ENCODE data around the gene ARID1B. TPM values are rescaled to one million over a fixed set of nuclear protein-coding genes. Genes with fewer than 3 reads are reported as not detected.

The ARID1B gene
- total and polyA plus RNA-seq, 2 experiments from 2014 or later: 41.9 to 72.7 TPM

DNA sequence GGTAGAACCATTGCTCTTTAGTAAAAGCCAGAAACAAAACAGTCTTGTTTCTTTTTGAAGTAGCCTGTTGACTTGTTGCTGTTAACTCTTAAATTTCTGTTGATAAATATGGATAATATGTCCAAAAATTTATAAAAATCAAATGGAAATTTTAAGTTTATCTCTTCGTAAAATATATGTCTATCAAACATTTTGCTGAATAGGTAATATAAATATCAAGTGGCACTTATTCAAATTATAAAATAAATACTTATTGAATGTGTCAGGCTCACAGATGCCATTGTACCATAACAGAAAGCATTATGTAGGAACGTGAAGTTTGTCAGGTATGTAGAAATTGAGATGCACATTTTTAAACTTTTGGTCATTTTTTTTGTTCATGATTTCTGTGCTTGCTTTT is 216.5 kb downstream of the ARID1B start:
- TF ChIP-seq, protein P1, sequence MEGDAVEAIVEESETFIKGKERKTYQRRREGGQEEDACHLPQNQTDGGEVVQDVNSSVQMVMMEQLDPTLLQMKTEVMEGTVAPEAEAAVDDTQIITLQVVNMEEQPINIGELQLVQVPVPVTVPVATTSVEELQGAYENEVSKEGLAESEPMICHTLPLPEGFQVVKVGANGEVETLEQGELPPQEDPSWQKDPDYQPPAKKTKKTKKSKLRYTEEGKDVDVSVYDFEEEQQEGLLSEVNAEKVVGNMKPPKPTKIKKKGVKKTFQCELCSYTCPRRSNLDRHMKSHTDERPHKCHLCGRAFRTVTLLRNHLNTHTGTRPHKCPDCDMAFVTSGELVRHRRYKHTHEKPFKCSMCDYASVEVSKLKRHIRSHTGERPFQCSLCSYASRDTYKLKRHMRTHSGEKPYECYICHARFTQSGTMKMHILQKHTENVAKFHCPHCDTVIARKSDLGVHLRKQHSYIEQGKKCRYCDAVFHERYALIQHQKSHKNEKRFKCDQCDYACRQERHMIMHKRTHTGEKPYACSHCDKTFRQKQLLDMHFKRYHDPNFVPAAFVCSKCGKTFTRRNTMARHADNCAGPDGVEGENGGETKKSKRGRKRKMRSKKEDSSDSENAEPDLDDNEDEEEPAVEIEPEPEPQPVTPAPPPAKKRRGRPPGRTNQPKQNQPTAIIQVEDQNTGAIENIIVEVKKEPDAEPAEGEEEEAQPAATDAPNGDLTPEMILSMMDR (IDR thresholded peaks at IDR 0.05; ENCODE audit: low read depth, low read length): no peak
- Histone ChIP-seq H3K4me1 (ENCODE audit: low read depth) (peaks cover 11% of the 10 kb centered on the region), H3K27ac (no peak overlapping the region), H3K27me3 (no peaks in the 10 kb centered on the region), H3K36me3 (no peaks in the 10 kb centered on the region), H3K9me3 (ENCODE audit: low read depth) (no peaks in the 10 kb centered on the region), H3K4me3 (no peak overlapping the region)
- no peak for DNase-seq (ENCODE audit: low read depth in 1 of 2, low spot score in 1 of 2)

DNA sequence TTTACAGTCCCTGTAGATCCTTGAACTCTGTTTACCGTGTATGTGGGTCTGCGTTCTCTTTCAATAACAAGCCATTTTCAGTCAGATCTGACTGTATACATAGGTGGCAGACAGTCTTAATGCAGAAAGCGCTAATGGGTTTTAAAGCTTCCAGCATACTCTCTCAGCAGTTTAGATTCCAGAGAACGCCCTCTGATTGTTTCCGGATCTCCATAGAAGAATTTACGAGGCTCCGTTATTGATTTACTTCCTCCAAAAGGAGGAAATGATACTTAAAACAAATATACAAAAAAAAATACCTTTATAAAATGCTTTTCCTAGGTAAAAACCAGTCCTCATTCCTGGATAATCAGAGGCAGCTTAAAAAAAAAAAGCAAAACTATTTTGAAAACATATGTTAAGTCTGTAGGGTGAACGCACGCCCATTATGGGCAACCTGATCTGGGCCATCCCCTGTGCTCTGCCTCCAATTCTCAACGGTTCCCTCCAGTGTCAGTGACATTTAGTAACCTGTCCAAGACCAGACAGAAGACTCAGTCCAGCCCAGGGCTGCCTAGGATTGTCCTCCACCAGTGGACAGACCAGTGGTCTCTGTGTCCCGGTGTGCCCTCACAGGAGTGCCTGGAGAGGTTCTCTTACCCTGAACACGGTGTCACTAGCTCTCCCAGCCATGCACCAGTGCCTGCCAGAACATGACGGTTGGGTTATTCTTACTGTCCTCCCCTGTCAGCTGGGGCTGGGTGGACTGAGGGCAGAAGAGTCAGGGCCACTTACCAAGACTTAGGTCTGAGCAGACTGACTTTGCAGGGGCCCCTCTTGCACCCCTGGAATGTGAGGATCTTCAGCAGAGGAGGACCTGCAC is 217.3 kb downstream of the ARID1B start:
- no peak overlapping the region for H3K4me3 ChIP-seq
- H3K27ac ChIP-seq: no peak overlapping the region
- no peaks in the 10 kb centered on the region for H3K9me3 ChIP-seq (ENCODE audit: low read depth)
- TF ChIP-seq, protein P1 (IDR thresholded peaks at IDR 0.05; ENCODE audit: low read depth, low read length): no peak
- DNase-seq (ENCODE audit: low read depth in 1 of 2, low spot score in 1 of 2): no peak
- H3K36me3 ChIP-seq: no peaks in the 10 kb centered on the region
- H3K27me3 ChIP-seq: no peaks in the 10 kb centered on the region
- peaks cover 11% of the 10 kb centered on the region for H3K4me1 ChIP-seq (ENCODE audit: low read depth)

DNA sequence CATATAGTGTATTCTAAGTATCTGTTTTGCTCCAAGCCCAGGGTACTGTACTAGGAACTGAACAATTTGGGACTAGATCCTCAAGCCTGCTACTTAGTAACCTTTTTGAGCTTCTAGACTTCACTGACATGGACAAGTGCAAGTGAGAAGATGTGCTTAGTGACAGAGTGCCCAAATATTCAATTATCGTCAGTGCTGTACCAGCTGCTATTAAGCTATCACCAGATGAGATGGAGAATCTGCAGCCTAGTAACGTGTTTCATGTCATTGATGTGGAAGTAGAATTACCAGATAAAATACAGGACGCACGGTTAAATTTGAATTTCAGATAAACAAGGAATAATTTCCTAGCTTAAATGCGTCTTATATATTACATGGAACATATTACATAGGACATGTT is 218.3 kb downstream of the ARID1B start:
- H3K9me3 ChIP-seq (ENCODE audit: low read depth): no peaks in the 10 kb centered on the region
- no peaks in the 10 kb centered on the region for H3K27me3 ChIP-seq
- H3K4me3 ChIP-seq: no peak overlapping the region
- H3K4me1 ChIP-seq (ENCODE audit: low read depth): peaks cover 11% of the 10 kb centered on the region
- no peak overlapping the region for H3K27ac ChIP-seq
- H3K36me3 ChIP-seq: no peaks in the 10 kb centered on the region
- TF ChIP-seq, protein P1 (IDR thresholded peaks at IDR 0.05; ENCODE audit: low read depth, low read length): no peak
- no peak for DNase-seq (ENCODE audit: low read depth in 1 of 2, low spot score in 1 of 2)

DNA sequence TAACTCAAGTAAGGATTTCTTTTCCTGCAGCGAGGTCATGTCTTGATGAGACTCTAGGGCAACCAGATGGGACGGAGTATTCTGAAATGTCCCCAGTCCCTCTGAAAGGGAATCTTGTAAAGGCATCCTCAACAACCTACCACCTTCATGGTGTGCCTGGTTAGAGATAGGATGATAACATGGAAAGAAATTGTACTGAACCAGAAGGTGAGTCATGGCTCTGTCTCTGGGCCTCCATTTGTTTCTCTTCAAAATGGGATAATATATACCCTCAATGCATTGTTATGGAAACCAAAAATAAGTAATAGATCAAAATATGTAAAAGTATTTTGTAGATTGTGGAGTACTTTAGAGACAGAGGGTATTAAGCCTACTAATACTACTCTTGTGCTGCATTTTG is 219.1 kb downstream of the ARID1B start:
- no peaks in the 10 kb centered on the region for H3K27me3 ChIP-seq
- H3K36me3 ChIP-seq: no peaks in the 10 kb centered on the region
- H3K27ac ChIP-seq: no peak overlapping the region
- TF ChIP-seq, protein P1 (IDR thresholded peaks at IDR 0.05; ENCODE audit: low read depth, low read length): no peak
- no peaks in the 10 kb centered on the region for H3K9me3 ChIP-seq (ENCODE audit: low read depth)
- peaks cover 11% of the 10 kb centered on the region for H3K4me1 ChIP-seq (ENCODE audit: low read depth)
- H3K4me3 ChIP-seq: no peak overlapping the region
- DNase-seq (ENCODE audit: low read depth in 1 of 2, low spot score in 1 of 2): no peak

DNA sequence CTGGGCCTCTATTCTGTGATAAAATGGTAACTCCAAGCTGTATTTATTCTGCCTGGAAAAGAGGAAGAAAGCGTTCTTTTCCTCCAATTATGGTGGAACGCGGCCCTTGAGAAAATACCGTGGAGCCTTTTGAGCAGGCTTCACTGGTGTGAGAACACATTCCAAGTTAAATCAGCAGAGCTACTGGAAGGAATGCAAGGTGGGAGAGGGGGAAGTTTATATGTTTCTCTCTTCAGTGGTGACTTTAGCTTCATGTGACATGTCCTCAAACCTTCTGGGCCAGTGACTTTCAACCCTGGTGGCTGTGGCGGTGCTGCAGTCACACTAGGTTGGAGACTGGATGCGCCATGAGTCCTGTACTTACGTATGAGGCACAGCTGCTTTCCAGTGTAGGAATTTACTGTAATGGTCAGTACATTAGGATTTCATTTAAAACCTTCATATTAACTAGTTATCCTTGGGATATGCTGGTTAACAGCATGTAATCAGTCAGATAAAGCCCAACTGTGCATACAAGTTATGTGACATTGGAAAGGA is 221.7 kb downstream of the ARID1B start:
- H3K36me3 ChIP-seq: no peaks in the 10 kb centered on the region
- DNase-seq (ENCODE audit: low read depth in 1 of 2, low spot score in 1 of 2): no peak
- peak overlapping the region; percentile 56 for H3K27ac ChIP-seq
- TF ChIP-seq, protein P1 (IDR thresholded peaks at IDR 0.05; ENCODE audit: low read depth, low read length): no peak
- no peak overlapping the region for H3K4me3 ChIP-seq
- H3K4me1 ChIP-seq (ENCODE audit: low read depth): no peaks in the 10 kb centered on the region
- no peaks in the 10 kb centered on the region for H3K9me3 ChIP-seq (ENCODE audit: low read depth)
- H3K27me3 ChIP-seq: no peaks in the 10 kb centered on the region
